GM19455 (cell line): ENCODE results near the gene CASR.
A peak's percentile ranks its signal among the peaks of the same experiment; 100 is the strongest.
"Not testable (repeated sequence)": the region's sequence is repeated elsewhere in the genome, so short reads cannot be mapped to it uniquely, and the experiment has no call there.

Experiments used
- ATAC-seq: cut with Tn5 transposase; IDR thresholded peaks from one replicate; pipeline ENCODE4 v1.9.1; 2021; ENCODE audit not compliant: unreplicated experiment

CASR gene, protein sequence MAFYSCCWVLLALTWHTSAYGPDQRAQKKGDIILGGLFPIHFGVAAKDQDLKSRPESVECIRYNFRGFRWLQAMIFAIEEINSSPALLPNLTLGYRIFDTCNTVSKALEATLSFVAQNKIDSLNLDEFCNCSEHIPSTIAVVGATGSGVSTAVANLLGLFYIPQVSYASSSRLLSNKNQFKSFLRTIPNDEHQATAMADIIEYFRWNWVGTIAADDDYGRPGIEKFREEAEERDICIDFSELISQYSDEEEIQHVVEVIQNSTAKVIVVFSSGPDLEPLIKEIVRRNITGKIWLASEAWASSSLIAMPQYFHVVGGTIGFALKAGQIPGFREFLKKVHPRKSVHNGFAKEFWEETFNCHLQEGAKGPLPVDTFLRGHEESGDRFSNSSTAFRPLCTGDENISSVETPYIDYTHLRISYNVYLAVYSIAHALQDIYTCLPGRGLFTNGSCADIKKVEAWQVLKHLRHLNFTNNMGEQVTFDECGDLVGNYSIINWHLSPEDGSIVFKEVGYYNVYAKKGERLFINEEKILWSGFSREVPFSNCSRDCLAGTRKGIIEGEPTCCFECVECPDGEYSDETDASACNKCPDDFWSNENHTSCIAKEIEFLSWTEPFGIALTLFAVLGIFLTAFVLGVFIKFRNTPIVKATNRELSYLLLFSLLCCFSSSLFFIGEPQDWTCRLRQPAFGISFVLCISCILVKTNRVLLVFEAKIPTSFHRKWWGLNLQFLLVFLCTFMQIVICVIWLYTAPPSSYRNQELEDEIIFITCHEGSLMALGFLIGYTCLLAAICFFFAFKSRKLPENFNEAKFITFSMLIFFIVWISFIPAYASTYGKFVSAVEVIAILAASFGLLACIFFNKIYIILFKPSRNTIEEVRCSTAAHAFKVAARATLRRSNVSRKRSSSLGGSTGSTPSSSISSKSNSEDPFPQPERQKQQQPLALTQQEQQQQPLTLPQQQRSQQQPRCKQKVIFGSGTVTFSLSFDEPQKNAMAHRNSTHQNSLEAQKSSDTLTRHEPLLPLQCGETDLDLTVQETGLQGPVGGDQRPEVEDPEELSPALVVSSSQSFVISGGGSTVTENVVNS

DNA sequence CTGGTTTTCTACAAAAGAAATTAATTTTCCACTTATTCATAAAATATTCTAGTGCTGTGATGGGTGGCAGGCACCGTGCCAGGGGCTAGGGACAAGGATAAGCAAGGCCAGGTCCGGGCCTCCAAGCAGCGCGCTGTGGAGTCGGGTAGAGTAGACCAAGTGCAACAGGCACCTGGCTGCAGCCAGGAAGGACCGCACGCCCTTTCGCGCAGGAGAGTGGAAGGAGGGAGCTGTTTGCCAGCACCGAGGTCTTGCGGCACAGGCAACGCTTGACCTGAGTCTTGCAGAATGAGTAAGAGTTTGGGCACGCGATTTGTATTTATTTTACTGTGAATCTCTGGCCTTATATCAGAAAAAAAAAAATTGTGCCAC is at the start of gene CASR:
TSS of gene CASR (plus strand) at position 148 of the 372 bp plus-strand sequence. CDS start 70,522 bp downstream, outside the sequence.
- no peak for ATAC-seq

DNA sequence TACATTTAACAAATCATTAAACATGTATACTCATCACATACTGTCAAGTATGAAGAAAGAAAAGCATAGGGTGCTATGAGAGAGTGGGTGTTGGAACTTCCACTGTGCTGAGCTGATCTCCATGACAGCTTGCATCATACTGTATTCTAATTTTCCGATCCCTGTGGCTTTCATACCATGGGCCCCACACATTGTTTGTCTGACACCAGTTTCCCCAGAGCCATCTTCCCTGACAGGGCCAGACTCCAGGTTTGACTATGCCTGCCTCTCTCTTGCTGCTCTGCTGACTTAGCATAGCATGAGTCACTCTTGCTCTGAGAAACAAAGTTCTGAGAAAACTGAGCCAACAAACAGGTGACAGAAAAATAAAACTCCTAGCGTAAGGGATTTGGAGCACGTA is 37.0 kb upstream of the CASR start:
- peak; percentile 75 for ATAC-seq

DNA sequence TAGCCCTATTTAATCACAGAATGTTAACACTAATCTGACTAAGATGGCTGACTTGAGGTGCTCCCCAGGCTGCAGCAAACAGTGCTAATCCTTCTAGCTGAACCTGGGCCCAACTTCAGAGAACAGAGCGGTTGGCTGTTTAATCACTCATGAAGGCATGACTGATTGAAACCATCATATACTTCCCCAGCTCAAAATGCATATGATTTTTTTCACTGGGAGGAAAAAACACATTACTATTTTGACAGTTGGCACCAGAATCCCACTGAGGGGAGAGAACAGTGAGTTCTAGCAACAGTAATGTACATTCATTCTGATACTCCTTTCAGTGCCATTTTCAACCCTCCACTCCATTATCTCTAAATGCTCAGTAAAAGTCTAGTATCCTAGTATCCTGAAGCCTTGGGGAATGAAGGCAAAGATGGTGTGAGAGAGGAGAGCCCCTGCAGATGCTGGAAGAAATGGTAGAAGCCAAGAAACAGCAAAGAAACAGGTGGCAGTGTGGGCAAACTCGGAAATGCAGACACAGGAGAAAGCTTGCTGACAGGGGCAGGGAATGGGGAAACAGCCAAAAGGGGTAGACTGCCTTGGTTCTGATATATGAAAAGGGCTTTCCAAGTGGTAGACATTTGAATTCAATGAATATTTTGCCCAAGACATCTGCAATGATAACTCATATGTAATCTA is 34.4 kb upstream of the CASR start:
- no peak for ATAC-seq

DNA sequence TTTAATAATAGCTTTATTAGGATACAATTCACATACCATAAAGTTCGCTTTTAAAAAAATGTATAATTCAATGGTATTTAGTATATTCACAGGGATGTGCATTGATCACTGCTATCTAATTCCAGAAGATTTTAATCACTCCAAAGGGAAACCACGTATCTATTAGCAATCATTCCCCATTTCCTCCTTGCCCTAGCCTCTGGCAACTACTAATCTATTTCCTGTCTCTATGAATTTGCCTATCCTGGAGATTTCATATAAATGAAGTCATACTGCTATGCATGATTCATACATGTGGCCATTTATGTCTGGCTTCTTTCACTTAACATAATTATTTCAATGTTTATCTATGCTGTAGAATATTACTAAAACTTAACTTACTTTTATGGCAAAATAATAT is 32.0 kb upstream of the CASR start:
- ATAC-seq, result no peak

DNA sequence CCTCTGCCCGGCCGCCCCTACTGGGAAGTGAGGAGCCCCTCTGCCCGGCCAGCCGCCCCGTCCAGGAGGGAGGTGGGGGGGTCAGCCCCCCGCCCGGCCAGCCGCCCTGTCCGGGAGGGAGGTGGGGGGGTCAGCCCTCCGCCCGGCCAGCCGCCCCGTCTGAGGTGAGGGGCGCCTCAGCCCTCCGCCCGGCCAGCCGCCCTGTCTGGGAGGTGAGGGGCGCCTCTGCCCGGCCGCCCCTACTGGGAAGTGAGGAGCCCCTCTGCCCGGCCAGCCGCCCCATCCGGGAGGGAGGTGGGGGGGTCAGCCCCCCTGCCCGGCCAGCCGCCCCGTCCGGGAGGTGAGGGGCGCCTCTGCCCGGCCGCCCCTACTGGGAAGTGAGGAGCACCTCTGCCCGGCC is 18.5 kb upstream of the CASR start:
- ATAC-seq, result not testable (repeated sequence)

DNA sequence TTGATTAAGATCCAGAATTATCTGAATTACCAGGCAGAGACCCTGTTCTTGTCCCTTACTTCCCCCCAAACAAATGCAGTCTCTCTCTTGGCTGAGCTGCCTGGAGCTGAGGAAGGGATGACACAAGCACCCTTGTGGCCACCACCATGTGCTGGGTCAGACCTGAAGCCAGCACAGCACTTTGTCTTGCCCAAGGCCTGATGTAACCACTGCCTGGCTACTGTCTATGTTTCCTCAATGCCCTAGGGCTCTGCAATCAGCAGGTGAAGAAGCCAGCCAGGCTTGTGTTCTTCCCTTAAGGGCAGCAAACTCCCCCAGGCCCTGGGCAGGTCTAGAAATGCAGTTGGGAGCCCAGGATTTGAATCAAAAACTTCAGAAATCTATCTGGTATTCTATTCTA is 15.8 kb upstream of the CASR start:
- no peak for ATAC-seq

DNA sequence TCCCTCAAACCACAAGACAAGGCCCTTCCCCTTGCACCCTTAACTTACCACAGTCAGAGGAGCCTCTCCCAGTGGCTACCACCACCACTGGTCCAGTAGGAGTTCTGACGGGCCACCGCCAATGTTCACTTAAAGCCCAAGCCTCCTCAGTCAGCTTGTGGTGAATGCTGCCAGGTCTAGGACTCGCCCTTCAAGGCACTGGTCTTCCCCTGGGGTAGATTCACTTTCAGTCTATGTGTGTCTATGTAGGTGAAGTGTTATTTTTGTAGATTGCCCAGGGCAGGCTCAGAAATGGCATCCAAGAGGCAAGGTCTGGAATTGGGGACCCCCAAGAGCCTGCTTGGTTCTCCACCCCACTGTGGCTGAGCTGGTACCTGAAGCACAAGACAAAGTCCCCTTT is 15.4 kb upstream of the CASR start:
- no peak for ATAC-seq

DNA sequence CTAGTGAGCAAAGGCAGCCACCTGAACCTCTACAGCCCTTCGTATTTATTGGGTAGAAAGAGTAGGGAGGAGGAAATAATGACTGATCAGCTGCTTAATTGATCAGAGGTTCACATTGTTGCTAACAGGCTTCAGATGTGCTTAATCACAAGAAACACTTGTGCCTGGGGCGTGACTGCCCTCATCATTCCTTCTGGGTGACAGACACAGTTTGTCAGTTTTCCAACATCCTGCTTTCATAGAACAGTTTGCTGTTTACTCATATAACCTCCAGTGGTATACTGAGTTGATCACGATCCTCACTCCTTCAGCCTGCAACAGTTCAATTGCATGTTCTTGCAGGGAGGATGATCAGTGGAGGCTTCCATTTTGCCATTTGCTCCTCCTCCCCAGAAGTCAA is 13.6 kb upstream of the CASR start:
- no peak for ATAC-seq

DNA sequence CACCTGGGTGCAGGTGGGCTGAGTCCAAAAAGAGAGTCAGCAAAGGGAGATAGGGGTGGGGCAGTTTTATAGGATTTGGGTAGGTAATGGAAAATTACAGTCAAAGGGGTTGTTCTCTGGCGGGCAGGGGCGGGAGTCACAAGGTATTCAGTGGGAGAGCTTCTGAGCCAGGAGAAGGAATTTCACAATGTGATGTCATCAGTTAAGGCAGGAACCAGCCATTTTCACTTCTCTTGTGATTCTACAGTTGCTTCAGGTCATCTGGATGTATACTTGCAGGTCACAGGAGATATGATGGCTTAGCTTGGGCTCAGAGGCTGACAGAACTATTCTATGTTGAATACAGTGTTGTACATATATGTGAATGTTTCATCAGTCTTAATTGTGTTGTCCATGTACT is 12.1 kb upstream of the CASR start:
- ATAC-seq, result not testable (repeated sequence)

DNA sequence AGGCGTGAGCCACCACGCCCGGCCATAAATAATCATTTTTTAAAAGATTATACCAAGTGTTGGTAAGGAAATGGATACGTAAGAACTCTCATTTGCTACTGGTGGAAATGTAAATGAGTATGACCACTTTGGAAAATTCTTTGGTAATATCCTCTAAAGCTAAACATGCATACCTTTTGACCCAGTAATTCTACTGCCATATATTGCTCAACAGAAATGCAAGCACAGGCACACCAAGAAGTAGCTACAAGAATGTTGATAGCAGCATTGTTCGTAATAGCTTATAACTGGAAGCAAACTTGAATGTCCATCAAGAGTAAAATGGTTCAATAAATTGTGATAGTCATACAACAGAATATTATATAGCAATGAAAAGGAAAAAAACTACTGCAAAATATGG is 4.8 kb upstream of the CASR start:
- ATAC-seq, result no peak

DNA sequence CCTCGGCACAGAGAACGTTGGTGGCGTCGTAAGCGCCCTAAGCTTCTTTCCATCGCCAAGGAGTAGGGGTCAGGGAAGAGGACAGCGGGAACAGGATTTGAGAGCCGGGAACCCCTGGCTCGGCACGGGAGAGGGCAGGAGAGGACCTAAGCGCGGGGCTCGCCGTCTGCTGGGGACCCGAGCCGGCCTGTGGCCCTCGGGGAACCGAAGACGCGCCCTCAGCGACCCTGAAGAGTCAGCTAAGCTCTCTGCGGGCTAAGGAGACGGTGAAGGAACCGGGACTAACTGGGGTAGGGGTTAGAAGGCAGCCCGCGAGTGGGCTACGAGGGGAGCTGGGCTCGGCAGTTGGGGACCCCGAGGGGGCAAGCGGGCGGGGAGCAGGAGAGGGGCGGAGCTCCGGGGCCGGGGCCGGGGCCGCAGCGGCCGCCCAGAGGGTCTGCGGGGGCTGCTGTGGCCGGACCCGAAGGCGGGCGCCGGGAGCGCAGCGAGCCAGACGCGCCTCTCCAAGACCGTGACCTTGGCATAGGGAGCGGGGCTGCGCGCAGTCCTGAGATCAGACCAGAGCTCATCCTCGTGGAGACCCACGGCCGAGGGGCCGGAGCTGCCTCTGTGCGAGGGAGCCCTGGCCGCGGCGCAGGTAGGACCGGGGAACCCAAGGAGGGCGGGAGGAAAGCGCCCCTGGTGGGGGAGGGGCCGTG is 574 bp downstream of the CASR start:
- ATAC-seq, result no peak

DNA sequence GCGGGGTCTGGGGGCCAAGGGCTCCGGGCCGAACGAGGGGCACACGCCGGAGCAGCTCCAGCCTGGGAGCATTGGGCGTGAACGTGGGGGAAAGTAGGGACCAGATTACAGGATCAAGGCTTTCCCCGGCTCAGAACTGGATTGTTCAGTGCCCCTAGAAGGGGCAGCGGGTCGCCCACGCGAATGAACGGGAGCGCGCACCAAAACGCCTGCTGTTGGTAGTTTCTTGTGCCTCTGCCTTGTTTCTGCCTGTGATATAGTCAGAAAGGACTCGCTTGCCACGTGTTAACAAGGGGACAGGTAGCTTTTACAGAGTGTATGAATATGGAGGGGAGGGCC is 1.1 kb downstream of the CASR start:
- ATAC-seq, result no peak

DNA sequence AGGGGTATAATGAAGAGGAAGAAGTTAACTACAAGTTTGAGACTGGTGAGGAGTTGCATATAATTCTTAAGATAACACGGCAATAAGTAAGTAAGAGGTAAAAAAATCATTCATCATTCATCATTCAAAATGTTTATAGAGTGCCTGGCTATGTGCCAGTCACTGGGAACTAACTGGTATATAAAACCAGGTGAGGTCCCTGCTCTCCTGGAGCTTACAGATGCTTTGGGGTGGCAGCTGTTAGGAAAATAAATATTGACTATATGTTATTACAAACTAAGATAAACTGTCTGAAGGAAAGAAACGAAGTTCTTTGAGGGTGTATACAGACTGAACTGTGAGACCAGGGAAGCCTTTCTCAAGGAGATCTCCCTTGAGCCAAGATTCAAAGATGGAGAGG is 2.9 kb downstream of the CASR start:
- no peak for ATAC-seq

DNA sequence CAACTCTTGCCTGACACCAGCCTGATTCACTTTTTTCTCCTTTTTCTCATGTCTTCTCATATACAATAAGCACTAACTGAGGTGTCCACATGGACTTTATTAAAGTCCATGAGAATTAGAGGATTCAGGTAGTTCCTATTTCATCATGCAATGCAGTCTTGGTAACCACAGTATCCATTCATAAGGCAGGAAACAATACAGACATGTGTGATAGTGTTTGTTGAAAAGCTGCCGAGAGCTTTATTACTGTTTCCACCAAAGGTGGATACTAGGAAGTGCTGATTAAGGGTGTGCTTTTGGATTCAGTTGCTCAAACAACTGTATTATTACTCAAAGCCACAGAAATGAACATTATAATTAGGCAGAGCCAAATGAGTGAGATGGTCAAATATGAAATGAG is 5.3 kb downstream of the CASR start:
- no peak for ATAC-seq

DNA sequence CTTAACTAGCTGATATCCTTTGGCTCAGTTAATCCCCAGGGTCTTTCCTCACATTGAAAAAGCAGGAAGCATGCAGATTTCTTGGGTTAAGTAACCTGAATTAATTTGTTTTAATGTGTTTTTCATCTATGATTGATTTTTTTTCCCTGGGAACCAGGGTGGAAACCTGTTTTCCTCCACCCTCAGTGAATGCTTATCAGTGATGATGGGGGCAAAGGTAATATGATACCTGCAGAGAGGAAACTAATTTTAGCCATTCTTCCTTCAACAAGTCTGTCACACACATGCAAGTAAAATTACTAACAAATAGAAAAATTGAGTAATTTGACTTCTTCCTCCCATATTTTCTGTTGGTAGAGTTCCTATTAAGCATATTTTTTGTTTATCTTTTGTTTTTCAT is 5.9 kb downstream of the CASR start:
- no peak for ATAC-seq

DNA sequence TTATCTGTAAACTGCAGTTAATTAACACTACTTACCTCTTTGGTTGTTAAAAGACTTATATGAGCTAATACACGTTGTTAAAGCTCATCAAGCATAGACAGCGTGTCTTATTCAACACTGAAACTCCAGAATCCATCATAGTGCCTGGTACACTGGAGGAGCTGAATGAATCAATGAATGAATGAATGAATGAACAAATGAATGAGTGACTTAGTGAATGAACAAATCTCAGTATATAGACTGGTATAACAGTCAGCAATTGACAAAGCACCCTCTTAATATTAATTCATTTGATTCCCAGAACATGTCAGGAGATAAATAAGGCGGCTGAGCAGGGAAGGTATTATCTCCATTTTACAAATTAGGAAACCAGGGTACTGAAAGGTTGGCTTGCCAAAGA is 7.1 kb downstream of the CASR start:
- ATAC-seq, result no peak

DNA sequence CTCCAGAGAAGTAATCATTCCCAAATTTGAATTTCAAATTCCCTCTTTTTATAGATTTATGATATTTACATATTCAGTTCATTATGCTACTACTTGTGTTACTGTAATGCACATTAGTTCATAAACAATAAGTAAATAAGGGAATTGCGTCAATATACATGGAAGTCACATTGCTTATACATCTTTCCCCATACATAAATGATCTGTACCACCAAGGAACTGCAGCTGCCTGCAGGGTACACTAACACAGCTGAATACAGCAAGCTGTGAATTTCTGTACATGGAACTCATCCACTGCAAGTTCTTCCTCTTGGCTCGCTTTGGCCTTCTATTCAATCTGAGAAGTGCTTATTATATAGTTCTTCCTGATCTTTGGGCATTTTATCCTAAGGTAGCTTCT is 15.5 kb downstream of the CASR start:
- ATAC-seq, result no peak

DNA sequence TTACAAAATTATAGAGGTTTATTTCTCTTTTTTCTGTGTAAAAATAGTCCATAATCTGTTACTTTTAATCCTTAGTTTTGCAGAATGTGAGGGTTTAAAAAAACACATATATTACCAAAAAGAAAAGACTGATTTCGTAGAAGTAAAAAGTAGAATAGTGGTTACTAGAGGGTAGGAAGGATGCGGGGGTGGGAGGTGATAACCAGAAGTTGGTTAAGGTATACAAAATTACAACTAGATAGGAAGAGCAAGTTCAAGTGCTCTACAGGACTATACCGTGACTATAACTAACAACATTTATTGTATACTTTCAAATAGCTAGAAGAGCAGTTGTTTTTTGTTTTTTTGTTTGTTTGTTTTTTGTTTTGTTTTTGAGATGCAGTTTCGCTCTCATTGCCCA is 16.1 kb downstream of the CASR start:
- no peak for ATAC-seq

DNA sequence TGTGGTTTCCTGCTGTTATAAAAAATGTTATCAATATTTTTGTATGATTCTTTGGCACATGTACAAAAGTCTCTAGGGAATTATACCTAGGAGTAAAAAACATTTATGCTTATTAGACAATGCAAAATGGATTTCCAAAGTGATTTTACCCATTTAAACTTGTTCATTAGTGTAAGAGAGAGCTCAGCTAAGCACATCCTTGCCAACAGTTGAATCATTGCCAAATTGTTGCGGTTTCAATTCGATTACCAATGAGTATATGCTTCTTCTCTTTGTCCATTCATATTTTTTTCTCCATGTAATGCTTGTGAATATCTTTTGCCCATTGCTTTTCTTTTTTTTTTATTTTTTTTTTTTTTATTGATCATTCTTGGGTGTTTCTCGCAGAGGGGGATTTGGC is 17.2 kb downstream of the CASR start:
- ATAC-seq, result no peak

DNA sequence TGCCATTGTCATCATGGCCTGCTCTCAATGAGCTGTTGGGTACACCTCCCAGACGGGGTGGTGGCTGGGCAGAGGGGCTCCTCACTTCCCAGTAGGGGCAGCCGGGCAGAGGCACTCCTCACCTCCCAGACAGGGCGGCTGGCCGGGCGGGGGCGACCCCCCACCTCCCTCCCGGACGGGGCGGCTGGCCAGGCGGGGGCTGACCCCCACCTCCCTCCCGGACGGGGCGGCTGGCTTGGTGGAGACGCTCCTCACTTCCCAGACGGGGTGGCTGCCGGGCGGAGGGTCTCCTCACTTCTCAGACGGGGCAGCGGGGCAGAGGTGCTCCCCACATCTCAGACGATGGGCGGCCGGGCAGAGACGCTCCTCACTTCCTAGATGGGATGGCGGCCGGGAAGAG is 18.0 kb downstream of the CASR start:
- not testable (repeated sequence) for ATAC-seq

DNA sequence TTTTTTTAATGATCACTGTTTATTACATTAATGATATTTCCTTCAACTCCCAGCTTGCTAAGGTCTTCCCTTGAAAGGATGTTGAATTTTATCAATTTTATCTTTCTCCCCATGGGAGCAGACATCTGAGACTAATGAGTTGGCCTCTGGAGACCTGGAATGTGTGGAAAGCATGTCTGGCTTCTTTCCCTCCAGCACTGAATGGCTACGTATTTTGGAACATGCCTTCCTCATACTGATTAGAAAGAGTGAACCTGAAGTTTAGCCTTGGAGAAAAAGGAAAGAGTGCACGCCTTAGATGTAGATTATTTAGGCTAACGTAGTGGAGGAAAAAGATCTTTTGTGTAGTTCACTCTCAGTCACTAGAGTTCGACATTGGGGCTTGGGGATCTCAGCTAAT is 25.1 kb downstream of the CASR start:
- ATAC-seq, result no peak
